ENCODE data around the gene GRM2.

DNA sequence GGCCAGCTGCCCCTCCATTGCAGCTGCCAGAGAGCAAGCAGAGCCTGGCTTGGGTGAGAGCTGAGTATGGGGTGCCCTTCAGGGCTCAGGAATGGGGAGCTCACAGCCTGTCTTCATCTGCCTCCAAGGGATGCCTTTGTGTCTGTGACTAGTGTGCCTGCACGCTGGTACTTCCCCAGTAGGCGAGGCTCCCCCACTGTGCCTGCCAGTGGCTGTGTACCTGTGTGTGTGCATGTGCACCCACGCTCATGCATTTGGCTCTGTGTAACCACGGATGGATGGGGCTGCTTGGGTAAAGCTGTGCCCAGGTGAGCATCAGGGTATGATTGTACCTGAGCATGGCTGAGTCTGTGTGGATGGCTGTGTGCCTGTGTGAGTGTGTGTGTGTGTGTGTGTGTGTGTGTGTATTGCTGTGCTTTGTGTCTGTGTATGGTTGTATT is 2.3 kb upstream of the GRM2 start:
- TF ChIP-seq, protein P1, sequence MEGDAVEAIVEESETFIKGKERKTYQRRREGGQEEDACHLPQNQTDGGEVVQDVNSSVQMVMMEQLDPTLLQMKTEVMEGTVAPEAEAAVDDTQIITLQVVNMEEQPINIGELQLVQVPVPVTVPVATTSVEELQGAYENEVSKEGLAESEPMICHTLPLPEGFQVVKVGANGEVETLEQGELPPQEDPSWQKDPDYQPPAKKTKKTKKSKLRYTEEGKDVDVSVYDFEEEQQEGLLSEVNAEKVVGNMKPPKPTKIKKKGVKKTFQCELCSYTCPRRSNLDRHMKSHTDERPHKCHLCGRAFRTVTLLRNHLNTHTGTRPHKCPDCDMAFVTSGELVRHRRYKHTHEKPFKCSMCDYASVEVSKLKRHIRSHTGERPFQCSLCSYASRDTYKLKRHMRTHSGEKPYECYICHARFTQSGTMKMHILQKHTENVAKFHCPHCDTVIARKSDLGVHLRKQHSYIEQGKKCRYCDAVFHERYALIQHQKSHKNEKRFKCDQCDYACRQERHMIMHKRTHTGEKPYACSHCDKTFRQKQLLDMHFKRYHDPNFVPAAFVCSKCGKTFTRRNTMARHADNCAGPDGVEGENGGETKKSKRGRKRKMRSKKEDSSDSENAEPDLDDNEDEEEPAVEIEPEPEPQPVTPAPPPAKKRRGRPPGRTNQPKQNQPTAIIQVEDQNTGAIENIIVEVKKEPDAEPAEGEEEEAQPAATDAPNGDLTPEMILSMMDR (IDR thresholded peaks at IDR 0.05; ENCODE audit: low read length), result no peak
- no peak for TF ChIP-seq EZH2phosphoT487 (IDR thresholded peaks at IDR 0.05; ENCODE audit: low read length)

Data from MM.1S (cell line).